COLO668 (cell line): ENCODE data around the gene CHRM1.
"Not testable (repeated sequence)": the region's sequence is repeated elsewhere in the genome, so short reads cannot be mapped to it uniquely, and the experiment has no call there.

Experiments
- DNase-seq: peaks from one replicate; lab custom pipeline; 2025; ENCODE audit not compliant: unreplicated experiment; lab: John Stamatoyannopoulos, UW

The CHRM1 gene

GRCh38 chr11:62921201-62921572 lies at the start of gene CHRM1:
TSS of gene CHRM1 (minus strand) at chr11:62921363. CDS start at chr11:62911100, 10,263 bp downstream.
- no peak for DNase-seq

GRCh38 chr11:62965574-62965973 lies 44.4 kb upstream of the CHRM1 start:
- DNase-seq: no peak

GRCh38 chr11:62962391-62962790 lies 41.2 kb upstream of the CHRM1 start:
- DNase-seq: no peak

- no peak for DNase-seq
Measured at GRCh38 chr11:62961017-62961570, 39.9 kb upstream of the CHRM1 start.

GRCh38 chr11:62959422-62959980 lies 38.3 kb upstream of the CHRM1 start:
- no peak for DNase-seq

GRCh38 chr11:62958547-62959421 lies 37.6 kb upstream of the CHRM1 start:
- DNase-seq: no peak

- DNase-seq: no peak
Measured at GRCh38 chr11:62957147-62957546, 36.0 kb upstream of the CHRM1 start.

GRCh38 chr11:62954478-62954877 lies 33.3 kb upstream of the CHRM1 start:
- no peak for DNase-seq

- DNase-seq: no peak
Measured at GRCh38 chr11:62953811-62954210, 32.6 kb upstream of the CHRM1 start.

- no peak for DNase-seq
Measured at GRCh38 chr11:62948765-62949320, 27.7 kb upstream of the CHRM1 start.

- not testable (repeated sequence) for DNase-seq
Measured at GRCh38 chr11:62945538-62945937, 24.4 kb upstream of the CHRM1 start.

GRCh38 chr11:62937528-62937927 lies 16.4 kb upstream of the CHRM1 start:
- not testable (repeated sequence) for DNase-seq

GRCh38 chr11:62934496-62934785 lies 13.3 kb upstream of the CHRM1 start:
- DNase-seq: no peak

- no peak for DNase-seq
Measured at GRCh38 chr11:62933750-62934495, 12.8 kb upstream of the CHRM1 start.

- no peak for DNase-seq
Measured at GRCh38 chr11:62933285-62933684, 12.1 kb upstream of the CHRM1 start.

- DNase-seq: no peak
Measured at GRCh38 chr11:62931499-62932278, 10.5 kb upstream of the CHRM1 start.

- DNase-seq: no peak
Measured at GRCh38 chr11:62930666-62931065, 9.5 kb upstream of the CHRM1 start.

GRCh38 chr11:62930157-62930556 lies 9.0 kb upstream of the CHRM1 start:
- DNase-seq: no peak

- no peak for DNase-seq
Measured at GRCh38 chr11:62928011-62928410, 6.8 kb upstream of the CHRM1 start.

GRCh38 chr11:62926680-62927455 lies 5.7 kb upstream of the CHRM1 start:
- no peak for DNase-seq
